Activated CD4-positive, alpha-beta memory T cell treated with anti-CD3 and anti-CD28 coated beads for 36 hours (primary cell): ENCODE measurements around the gene ARMC3. TPM values are rescaled to one million over a fixed set of nuclear protein-coding genes. Genes with fewer than 3 reads are reported as not detected.

Experiments
- CTCF ChIA-PET: fragments of 350-600 bp; sonication (Branson Sonifier 250); formaldehyde crosslinking; loops from one replicate; lab custom pipeline; 2021; ENCODE audit warnings: antibody characterized with exemption, inconsistent platforms; lab: Charles Lee
- POLR2A ChIA-PET: fragments of 350-600 bp; sonication (Branson Sonifier 250); formaldehyde crosslinking; loops from one replicate; lab custom pipeline; 2021; ENCODE audit warnings: antibody characterized with exemption; lab: Charles Lee
- DNase-seq: peaks from one replicate; pipeline ENCODE4 v3.0.0-alpha.2; 2020
- H3K27ac Mint-ChIP-seq: one replicate; pipeline ENCODE4 v1.8.0; 2021; ENCODE audit warnings: mixed read lengths
- H3K27me3 Mint-ChIP-seq: one replicate; pipeline ENCODE4 v1.8.0; 2021; ENCODE audit warnings: mixed read lengths
- H3K36me3 Mint-ChIP-seq: one replicate; pipeline ENCODE4 v1.8.0; 2021; ENCODE audit warnings: mixed read lengths
- H3K4me1 Mint-ChIP-seq: one replicate; pipeline ENCODE4 v1.8.0; 2021; ENCODE audit warnings: low read depth, mixed read lengths
- H3K4me3 Mint-ChIP-seq: one replicate; pipeline ENCODE4 v1.8.0; 2021; ENCODE audit warnings: mild to moderate bottlenecking, mixed read lengths
- H3K9me3 Mint-ChIP-seq: one replicate; pipeline ENCODE4 v1.8.0; 2021; ENCODE audit warnings: mixed read lengths
- intact Hi-C: fragments of 100-400 bp; cut with micrococcal nuclease; formaldehyde crosslinking; loops from one replicate; pipeline ENCODE4 v1.15.1; 2023
- total RNA-seq, 2 experiments: library from RNA; stranded (reverse); gene quantifications; one replicate each; pipeline ENCODE4 v1.2.3, GENCODE V29; 2021

The ARMC3 gene
- total RNA-seq, 2 experiments from 2014 or later = not detected

- Mint-ChIP-seq H3K27ac (no peak overlapping the region), H3K27me3 (peaks cover 3% of the 10 kb centered on the region), H3K4me3 (no peak overlapping the region), H3K36me3 (no peaks in the 10 kb centered on the region), H3K9me3 (no peaks in the 10 kb centered on the region), H3K4me1 (no peaks in the 10 kb centered on the region)
- ChIA-PET POLR2A (no interaction called here), CTCF (interaction anchor here (0.9 kb wide), 1 partner anchor 8 kb away, joined by 3 read pairs; no protein-coding TSS in a partner anchor)
- DNase-seq = no peak
- intact Hi-C loops = no loop called here
Measured at GRCh38 chr10:22980822-22981221, 53.0 kb downstream of the ARMC3 start.

- Mint-ChIP-seq H3K4me1 (peaks cover 4% of the 10 kb centered on the region), H3K27me3 (peaks cover 3% of the 10 kb centered on the region), H3K4me3 (no peak overlapping the region), H3K27ac (no peak overlapping the region), H3K9me3 (no peaks in the 10 kb centered on the region), H3K36me3 (no peaks in the 10 kb centered on the region)
- ChIA-PET POLR2A (no interaction called here), CTCF (no interaction called here)
- DNase-seq = no peak
- intact Hi-C loops = no loop called here
Measured at GRCh38 chr10:22984066-22984465, 56.2 kb downstream of the ARMC3 start.

- intact Hi-C loops = loop anchor here (1.0 to 5.0 kb wide), 5 partner anchors 335 to 985 kb away; partner anchors contain the start of genes COMMD3 and DNAJC1
- Mint-ChIP-seq H3K4me1 (peaks cover 10% of the 10 kb centered on the region), H3K27ac (no peak overlapping the region), H3K36me3 (no peaks in the 10 kb centered on the region), H3K9me3 (no peaks in the 10 kb centered on the region), H3K4me3 (no peak overlapping the region), H3K27me3 (peaks cover 2% of the 10 kb centered on the region)
- DNase-seq = no peak
- ChIA-PET CTCF (interaction anchor here (1.0 to 5.8 kb wide), 6 partner anchors 412 to 996 kb away, joined by 4 to 58 read pairs (median 10); no protein-coding TSS in a partner anchor), POLR2A (no interaction called here)
Measured at GRCh38 chr10:22986771-22987542, 59.1 kb downstream of the ARMC3 start.

GRCh38 chr10:22988581-22989360, 60.9 kb downstream of the ARMC3 start:
- POLR2A ChIA-PET = no interaction called here
- Mint-ChIP-seq H3K4me3 (no peak overlapping the region), H3K36me3 (no peaks in the 10 kb centered on the region), H3K9me3 (no peaks in the 10 kb centered on the region), H3K27ac (no peak overlapping the region), H3K4me1 (peaks cover 18% of the 10 kb centered on the region), H3K27me3 (peaks cover 2% of the 10 kb centered on the region)
- CTCF ChIA-PET = interaction anchor here (0.6 to 5.8 kb wide), 33 partner anchors 8 to 1493 kb away, joined by 3 to 58 read pairs (median 3); no protein-coding TSS in a partner anchor
- peak; percentile 74 for DNase-seq
- intact Hi-C loops = loop anchor here (1.0 to 5.0 kb wide), 9 partner anchors 80 to 1492 kb away; partner anchors contain the start of genes COMMD3 and DNAJC1

GRCh38 chr10:22990443-22990842, 62.6 kb downstream of the ARMC3 start:
- intact Hi-C loops = no loop called here
- no peaks in the 10 kb centered on the region for H3K36me3 Mint-ChIP-seq
- no peaks in the 10 kb centered on the region for H3K9me3 Mint-ChIP-seq
- no peak overlapping the region for H3K4me3 Mint-ChIP-seq
- CTCF ChIA-PET = interaction anchor here (0.8 to 5.8 kb wide), 7 partner anchors 379 to 997 kb away, joined by 3 to 58 read pairs (median 21); no protein-coding TSS in a partner anchor
- peaks cover 18% of the 10 kb centered on the region for H3K4me1 Mint-ChIP-seq
- peaks cover 3% of the 10 kb centered on the region for H3K27me3 Mint-ChIP-seq
- no peak overlapping the region for H3K27ac Mint-ChIP-seq
- POLR2A ChIA-PET = no interaction called here
- no peak for DNase-seq

- peaks cover 3% of the 10 kb centered on the region for H3K27me3 Mint-ChIP-seq
- H3K27ac Mint-ChIP-seq = no peak overlapping the region
- H3K36me3 Mint-ChIP-seq = no peaks in the 10 kb centered on the region
- no peaks in the 10 kb centered on the region for H3K9me3 Mint-ChIP-seq
- intact Hi-C loops = loop anchor here (2.0 kb wide), 1 partner anchor 739 kb away; no protein-coding TSS in a partner anchor
- ChIA-PET CTCF (interaction anchor here (5.8 kb wide), 1 partner anchor 417 kb away, joined by 58 read pairs; no protein-coding TSS in a partner anchor), POLR2A (no interaction called here)
- H3K4me1 Mint-ChIP-seq = peaks cover 18% of the 10 kb centered on the region
- H3K4me3 Mint-ChIP-seq = no peak overlapping the region
- DNase-seq = peak; percentile 60
Measured at GRCh38 chr10:22992075-22992474, 64.2 kb downstream of the ARMC3 start.

- CTCF ChIA-PET = no interaction called here
- H3K9me3 Mint-ChIP-seq = no peaks in the 10 kb centered on the region
Measured at GRCh38 chr10:22992621-22993020, 64.8 kb downstream of the ARMC3 start.

GRCh38 chr10:22993314-22993713, 65.5 kb downstream of the ARMC3 start:
- no peak for DNase-seq
- CTCF ChIA-PET = interaction anchor here (1.1 kb wide), 1 partner anchor 299 kb away, joined by 3 read pairs; no protein-coding TSS in a partner anchor
- peaks cover 3% of the 10 kb centered on the region for H3K27me3 Mint-ChIP-seq
- no peak overlapping the region for H3K27ac Mint-ChIP-seq
- no peaks in the 10 kb centered on the region for H3K36me3 Mint-ChIP-seq
- H3K4me1 Mint-ChIP-seq = peaks cover 18% of the 10 kb centered on the region
- H3K9me3 Mint-ChIP-seq = no peaks in the 10 kb centered on the region
- POLR2A ChIA-PET = no interaction called here
- intact Hi-C loops = loop anchor here (2.0 kb wide), 1 partner anchor 741 kb away; no protein-coding TSS in a partner anchor
- H3K4me3 Mint-ChIP-seq = no peak overlapping the region

More at GRCh38 chr10:22992621-22993020, 64.8 kb downstream of the ARMC3 start:
- intact Hi-C loops = loop anchor here (2.0 kb wide), 1 partner anchor 740 kb away; no protein-coding TSS in a partner anchor
- Mint-ChIP-seq H3K36me3 (no peaks in the 10 kb centered on the region), H3K27ac (no peak overlapping the region), H3K4me1 (peaks cover 18% of the 10 kb centered on the region), H3K4me3 (no peak overlapping the region), H3K27me3 (peaks cover 3% of the 10 kb centered on the region)
- POLR2A ChIA-PET = no interaction called here
- DNase-seq = no peak

GRCh38 chr10:22997096-22997495, 69.2 kb downstream of the ARMC3 start:
- no peak for DNase-seq
- Mint-ChIP-seq H3K36me3 (no peaks in the 10 kb centered on the region), H3K27me3 (peaks cover 11% of the 10 kb centered on the region), H3K4me1 (peaks cover 6% of the 10 kb centered on the region), H3K9me3 (no peaks in the 10 kb centered on the region), H3K27ac (no peak overlapping the region), H3K4me3 (no peak overlapping the region)
- CTCF ChIA-PET = interaction anchor here (0.9 kb wide), 1 partner anchor 9 kb away, joined by 4 read pairs; no protein-coding TSS in a partner anchor
- intact Hi-C loops = no loop called here
- POLR2A ChIA-PET = no interaction called here

GRCh38 chr10:22998091-22998490, 70.2 kb downstream of the ARMC3 start:
- no peak for DNase-seq
- Mint-ChIP-seq H3K27me3 (peaks cover 15% of the 10 kb centered on the region), H3K9me3 (no peaks in the 10 kb centered on the region), H3K36me3 (no peaks in the 10 kb centered on the region), H3K4me1 (no peaks in the 10 kb centered on the region), H3K27ac (no peak overlapping the region), H3K4me3 (no peak overlapping the region)
- ChIA-PET CTCF (interaction anchor here (0.6 kb wide), 2 partner anchors 9 to 385 kb away, joined by 3 read pairs; no protein-coding TSS in a partner anchor), POLR2A (no interaction called here)
- intact Hi-C loops = no loop called here

GRCh38 chr10:22999942-23000341, 72.1 kb downstream of the ARMC3 start:
- H3K27me3 Mint-ChIP-seq = peaks cover 26% of the 10 kb centered on the region
- ChIA-PET POLR2A (no interaction called here), CTCF (no interaction called here)
- no peak overlapping the region for H3K4me3 Mint-ChIP-seq
- DNase-seq = peak; percentile 10
- no peak overlapping the region for H3K27ac Mint-ChIP-seq
- intact Hi-C loops = no loop called here
- no peaks in the 10 kb centered on the region for H3K36me3 Mint-ChIP-seq
- no peaks in the 10 kb centered on the region for H3K9me3 Mint-ChIP-seq
- no peaks in the 10 kb centered on the region for H3K4me1 Mint-ChIP-seq
